OCI-LY1 (cell line): ENCODE results near the gene L3MBTL2.

Experiments
- EZH2 ChIP-seq: fragments of 200-600 bp; sonication (generic), shearing (Covaris generic); IDR thresholded peaks from 2 replicates; pipeline ENCODE4 v1.8.0; 2017; ENCODE audit warnings: borderline replicate concordance, mixed run types, mild to moderate bottlenecking, antibody characterized with exemption, low read length, moderate library complexity, mixed read lengths
- TF ChIP-seq, protein P1 (sequence below): fragments of 200-600 bp; sonication (generic), shearing (Covaris generic); IDR thresholded peaks from 2 replicates; pipeline ENCODE4 v1.5.1; 2017; ENCODE audit warnings: mild to moderate bottlenecking, antibody characterized with exemption, low read length, moderate library complexity, mixed read lengths

DNA sequence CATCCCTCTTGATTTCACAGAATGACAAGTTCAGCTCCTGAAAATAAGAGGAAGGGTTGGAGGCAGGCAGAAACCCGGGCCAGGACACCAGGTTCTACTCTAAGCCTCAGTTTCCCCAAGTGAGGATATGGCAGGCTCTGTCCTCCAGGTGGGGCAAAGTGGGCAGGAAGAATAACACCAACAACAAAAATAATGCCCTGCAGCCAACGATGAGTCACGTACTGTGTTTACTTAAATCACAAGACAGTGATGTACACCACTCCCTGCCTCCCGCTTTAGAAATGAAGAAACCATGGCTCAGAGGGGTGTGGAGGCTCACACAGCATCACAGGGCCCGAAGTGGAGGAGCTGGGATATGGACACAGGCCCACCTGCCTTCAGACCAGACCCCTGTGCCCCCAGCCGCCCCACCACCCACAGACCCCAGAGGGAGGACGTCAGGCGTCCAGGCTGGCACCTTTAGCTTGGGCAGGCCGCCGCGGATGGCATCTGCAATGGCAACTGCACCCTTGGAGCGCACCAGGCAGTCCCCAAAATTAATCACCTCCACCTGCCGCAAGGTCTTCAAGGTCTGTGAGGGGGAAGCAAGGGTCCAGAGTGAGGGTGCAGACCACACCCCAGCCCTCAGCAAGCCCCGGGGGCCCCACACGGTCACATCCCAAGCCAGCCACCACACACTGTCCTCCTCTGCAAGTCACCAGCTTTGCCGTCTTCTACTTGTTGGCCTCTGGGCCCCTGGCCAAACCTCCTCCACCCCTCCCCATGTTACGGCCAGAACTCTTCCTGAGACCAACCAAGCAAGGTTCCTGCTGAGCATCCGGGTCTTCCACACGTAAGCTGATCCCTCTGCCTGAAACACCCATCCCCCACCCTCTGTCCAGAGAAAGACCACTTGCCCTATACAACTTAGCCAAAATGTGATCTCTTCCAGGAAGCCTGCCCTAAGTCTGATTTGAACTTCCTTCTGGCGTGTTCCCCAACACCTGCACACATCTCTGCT lies 51.4 kb downstream of the L3MBTL2 start:
- TF ChIP-seq, protein P1, sequence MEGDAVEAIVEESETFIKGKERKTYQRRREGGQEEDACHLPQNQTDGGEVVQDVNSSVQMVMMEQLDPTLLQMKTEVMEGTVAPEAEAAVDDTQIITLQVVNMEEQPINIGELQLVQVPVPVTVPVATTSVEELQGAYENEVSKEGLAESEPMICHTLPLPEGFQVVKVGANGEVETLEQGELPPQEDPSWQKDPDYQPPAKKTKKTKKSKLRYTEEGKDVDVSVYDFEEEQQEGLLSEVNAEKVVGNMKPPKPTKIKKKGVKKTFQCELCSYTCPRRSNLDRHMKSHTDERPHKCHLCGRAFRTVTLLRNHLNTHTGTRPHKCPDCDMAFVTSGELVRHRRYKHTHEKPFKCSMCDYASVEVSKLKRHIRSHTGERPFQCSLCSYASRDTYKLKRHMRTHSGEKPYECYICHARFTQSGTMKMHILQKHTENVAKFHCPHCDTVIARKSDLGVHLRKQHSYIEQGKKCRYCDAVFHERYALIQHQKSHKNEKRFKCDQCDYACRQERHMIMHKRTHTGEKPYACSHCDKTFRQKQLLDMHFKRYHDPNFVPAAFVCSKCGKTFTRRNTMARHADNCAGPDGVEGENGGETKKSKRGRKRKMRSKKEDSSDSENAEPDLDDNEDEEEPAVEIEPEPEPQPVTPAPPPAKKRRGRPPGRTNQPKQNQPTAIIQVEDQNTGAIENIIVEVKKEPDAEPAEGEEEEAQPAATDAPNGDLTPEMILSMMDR = no peak
- TF ChIP-seq EZH2 = no peak
